ENCODE results near the gene SNRK.

SNRK gene

GRCh38 chr3:43372007-43372740 lies 85.8 kb downstream of the SNRK start:
- no peak for DNase-seq (ENCODE audit: low spot score)

DNA sequence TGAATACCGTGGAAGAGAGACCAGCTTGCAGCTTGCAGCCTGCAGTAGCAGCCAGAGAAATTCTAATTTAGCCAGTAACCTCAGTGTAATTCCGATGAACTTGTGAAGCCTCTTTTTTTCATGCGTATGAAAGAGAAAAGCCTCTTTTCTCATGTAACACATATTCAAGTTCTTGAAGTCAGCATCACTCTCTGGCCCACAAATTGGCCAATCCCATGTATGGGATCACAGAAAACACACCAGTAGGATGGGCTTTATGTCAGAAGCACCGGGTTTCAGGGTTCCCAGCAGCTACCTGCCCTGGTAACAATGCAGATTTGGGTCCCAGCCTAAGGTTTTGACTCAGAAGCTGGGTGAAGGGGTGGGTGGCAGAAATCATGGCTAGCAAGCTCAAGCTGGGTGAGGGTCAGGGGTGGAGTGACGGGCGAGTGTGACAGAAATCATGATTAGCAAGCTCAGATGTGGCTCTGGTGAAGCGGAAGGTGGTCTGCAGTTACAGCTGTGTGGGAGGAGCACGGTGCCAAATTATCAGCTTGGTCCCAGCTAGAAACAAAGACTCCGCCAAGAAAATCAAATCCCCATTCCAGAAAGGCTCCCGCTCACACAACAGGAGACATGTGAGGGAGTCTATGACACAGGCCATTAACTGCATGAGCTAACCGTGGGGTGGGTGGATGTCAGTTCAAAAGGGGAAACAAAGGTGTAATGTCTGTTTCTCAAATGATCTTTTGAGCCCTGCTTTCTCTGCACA lies 86.6 kb downstream of the SNRK start:
- DNase-seq (ENCODE audit: low spot score) = no peak

DNA sequence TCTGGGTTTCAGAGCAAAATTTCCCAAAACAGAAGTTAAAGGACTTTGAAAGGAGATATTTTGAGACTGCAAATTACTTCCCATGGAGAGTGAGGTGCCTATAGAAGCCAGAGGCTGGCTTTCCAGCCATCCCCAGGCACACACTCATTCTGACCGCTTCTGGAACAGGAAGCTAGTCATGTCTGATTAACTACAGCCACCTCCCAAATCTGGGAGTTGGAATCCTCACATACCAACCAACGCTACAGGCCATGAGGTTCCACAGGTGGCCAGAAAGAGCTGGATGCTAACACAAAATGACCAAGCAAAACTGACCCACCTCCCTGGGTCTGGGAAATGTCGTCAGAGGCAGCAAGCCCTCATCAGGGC lies 87.2 kb downstream of the SNRK start:
- no peak for DNase-seq (ENCODE audit: low spot score)

DNA sequence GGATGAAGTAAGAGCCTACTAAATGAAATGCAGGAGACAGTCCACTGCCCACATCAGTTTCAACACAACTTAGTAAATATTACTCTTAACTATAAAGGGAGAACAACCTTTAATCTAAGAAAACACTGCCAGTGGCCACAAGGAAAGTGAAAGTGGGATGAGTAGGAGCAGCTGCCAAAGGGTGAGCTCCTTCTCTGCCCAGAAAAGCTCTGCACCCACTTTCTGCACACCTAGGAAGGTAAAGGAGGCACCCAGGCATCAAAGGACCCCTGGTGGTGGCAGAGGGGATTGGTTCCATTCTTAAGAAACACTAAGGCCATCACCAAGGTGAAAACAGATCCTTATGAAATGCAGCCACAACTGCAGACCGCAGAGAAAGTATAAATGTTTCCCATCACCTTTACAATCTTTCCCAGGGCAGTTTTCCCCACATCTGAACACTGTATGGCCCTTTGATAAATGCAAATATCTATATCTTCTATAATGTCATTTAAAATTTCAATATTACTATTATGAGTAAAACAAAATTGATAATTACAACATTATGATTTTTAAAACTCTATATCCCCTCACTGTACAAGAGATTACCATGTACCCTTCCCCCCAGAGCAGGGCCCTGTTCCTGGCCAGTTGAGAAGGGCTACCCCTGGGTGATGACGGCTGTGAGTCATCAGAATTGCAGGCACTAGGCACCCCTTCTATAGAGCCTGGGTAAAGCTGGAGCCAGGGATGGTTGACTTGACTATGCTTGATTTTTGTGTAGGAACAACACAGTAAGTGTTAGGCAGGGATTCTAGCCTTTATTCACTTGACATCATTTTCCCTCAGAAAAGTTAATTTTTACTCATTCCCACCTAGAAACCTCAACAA lies 92.0 kb downstream of the SNRK start:
- peak; percentile 81 for DNase-seq (ENCODE audit: low spot score)

DNA sequence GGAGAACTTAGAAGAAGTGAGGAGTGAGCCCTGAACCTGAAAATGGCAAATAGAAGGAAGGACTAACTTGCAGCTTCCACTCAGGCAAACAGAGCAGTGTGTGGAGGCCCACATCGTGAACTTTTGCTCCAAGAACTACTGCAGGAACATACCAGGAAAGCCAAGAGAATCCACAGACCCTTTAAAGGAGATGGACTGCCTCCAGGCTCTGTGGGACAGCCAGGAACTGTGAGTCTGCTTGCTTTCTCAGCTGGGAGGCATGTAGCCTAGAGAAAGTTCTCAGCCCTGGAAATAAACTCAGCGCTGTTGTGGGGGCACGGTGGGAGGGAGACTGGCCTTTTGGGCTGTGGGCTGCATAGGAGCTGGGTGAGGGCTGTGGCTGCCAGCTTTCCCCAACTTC lies 93.0 kb downstream of the SNRK start:
- no peak for DNase-seq (ENCODE audit: low spot score)

DNA sequence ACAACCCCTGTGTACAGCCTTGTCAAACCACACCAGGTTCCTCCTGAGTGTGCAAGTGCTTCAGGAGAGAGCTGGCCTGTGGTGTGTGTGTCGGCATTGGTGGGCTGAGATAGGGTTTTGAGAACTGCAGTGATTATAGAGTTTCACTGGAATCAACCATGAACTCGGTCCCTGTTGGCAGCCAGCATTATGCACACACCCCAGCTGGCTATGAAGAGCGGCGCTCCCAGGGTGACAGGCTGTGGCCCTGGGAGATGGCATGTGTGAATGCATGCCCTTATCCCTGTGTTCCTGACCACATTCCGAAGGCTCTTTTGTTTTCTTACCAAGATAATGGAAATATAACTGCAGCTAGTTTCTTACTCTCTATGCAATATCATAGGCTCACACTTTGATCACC lies 101.8 kb downstream of the SNRK start:
- DNase-seq (ENCODE audit: low spot score) = no peak

DNA sequence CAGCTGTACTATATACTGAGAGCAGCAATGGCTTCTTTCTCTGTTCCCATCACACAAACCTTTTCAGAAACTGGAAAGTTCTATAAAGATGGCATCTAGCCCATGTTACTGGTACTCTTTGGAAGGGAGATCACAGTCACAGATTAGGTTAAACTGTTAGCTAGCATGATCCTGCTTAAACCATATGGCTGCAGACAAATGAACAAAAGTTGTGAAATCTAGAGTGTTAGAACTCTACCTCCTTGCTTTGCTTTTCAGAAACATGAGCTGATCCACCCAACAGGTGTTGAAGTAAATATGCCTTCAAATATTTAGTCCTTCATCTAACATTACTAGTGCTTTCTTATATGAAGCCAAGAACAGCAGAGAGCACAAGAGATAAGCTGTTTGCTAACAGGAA lies 102.6 kb downstream of the SNRK start:
- no peak for DNase-seq (ENCODE audit: low spot score)

DNA sequence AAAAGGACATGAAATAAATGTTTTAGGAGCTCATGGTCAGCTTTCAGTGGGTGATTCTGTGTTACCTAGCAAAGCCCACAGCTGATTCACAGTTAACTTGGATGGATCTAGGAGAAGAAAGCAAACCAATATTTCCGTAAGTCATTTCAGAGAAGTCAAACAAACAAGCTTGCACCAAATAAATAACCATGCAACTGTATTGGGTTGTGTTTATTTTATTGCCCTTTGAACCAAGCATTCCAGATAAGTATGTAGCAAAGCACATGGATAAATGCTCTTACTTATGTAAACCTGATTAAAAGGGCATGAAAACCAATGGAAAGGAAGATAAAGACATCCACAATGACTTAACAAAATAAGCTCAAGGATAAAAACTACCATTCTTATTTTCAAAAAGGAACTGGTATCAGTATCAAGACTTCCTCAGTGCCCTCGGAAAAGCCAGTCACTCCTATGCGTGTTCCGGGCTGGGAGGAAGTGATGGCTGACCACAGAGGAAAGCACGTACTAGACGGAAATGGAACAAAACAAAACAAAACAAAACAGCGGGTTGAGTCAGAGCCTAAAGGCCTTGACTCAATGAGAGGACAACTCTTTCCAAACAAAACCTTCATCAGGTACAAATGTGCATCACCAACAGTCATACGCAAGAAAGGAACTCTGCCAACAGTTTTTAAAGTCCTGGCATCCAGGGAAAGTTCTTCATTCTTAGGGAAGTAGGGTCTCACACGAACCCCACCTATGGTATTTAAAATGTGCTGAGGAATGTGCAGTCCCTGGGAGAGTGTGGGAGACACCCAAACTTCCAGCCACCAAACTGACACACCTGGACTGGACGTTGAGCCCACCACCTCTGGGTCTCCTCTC lies 103.3 kb downstream of the SNRK start:
- DNase-seq (ENCODE audit: low spot score) = peak; percentile 86

DNA sequence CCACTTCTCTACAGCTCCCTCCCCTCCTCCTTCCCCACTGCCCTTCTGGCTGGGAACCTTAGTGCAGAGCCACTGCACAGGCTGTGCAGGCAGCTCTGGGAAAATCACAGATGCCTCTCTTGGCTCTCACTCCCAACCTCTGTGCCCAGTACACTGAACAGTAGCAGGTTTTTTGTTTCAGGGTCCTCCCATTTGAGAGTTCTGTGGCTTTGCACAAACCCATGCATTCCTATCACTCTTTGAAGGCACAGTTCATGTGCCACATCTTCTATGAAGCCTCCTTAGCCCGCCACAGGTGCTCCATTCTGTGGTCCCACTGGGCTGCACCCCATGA lies 103.9 kb downstream of the SNRK start:
- DNase-seq (ENCODE audit: low spot score) = no peak

- DNase-seq (ENCODE audit: low spot score) = peak; percentile 36
Observed at GRCh38 chr3:43391621-43392020, 105.3 kb downstream of the SNRK start.

- DNase-seq (ENCODE audit: low spot score) = no peak
Observed at GRCh38 chr3:43394041-43394554, 107.8 kb downstream of the SNRK start.

DNA sequence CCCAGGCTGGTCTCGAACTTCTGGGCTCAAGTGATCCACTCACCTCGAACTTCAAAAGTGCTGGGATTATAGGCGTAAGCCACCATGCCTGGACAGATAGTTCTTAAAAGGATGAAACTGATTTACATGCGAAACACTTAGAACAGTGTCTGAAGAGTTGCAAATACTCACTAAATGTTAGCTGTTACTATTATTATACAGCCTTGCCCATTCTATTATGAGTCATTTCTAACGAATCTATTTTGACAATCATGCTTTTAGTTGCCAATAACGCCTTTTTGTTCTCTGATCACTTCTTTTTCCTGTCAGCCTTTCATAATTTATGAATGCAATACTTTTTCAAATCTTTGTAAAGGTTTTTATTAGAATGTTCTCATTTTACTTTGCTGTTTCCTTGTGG lies 112.7 kb downstream of the SNRK start:
- no peak for DNase-seq (ENCODE audit: low spot score)

DNA sequence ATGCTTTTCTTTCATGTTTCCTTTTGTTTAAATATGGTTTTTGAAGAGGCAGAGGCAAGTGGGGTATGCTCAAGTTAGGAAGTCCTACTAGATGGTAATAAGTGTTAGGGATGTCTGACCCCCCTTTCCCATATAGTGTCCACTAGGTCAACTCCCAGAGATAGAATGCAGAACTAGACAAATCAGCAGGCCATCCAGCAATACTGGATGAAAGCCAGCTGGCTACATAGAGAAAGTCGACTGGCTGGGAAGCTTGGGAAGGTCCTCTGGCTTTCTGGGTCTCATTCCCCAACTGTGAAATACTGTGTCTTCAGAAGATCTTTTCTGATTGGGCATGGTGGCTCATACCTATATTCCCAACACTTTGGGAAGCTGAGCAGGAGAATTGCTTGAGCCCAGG lies 113.8 kb downstream of the SNRK start:
- DNase-seq (ENCODE audit: low spot score) = no peak

All from CD4-positive, alpha-beta T cell treated with Interleukin-2 at 100 ng/mL for 4 hours (primary cell).